ENCODE data around the gene LNX2. TPM values are rescaled to one million over a fixed set of nuclear protein-coding genes. Genes with fewer than 3 reads are reported as not detected.

Gene LNX2
- total RNA-seq, 1 experiment from 2014 or later = 12.1 TPM

GRCh38 chr13:27526516-27526915, 93.8 kb downstream of the LNX2 start (continued):
- no peak for TF ChIP-seq CTCF (IDR thresholded peaks at IDR 0.05 in 2 of 3, conservative IDR thresholded peaks at IDR 0.05 in 1 of 3; ENCODE audit: borderline replicate concordance in 1 of 3, insufficient read depth in 1 of 3, low read depth in 2 of 3, low read length in 2 of 3)
- no peak for TF ChIP-seq SIN3A (IDR thresholded peaks at IDR 0.05; ENCODE audit: low read depth)
- no peak for TF ChIP-seq POLR2AphosphoS5 (IDR thresholded peaks at IDR 0.05; ENCODE audit: low read depth, low read length)
- no peak for TF ChIP-seq SRF (IDR thresholded peaks at IDR 0.05; ENCODE audit: low read depth)
- no peak for TF ChIP-seq ZNF274 (IDR thresholded peaks at IDR 0.05; ENCODE audit: low read depth, low read length)
- TF ChIP-seq MAX (IDR thresholded peaks at IDR 0.05) = no peak

DNA sequence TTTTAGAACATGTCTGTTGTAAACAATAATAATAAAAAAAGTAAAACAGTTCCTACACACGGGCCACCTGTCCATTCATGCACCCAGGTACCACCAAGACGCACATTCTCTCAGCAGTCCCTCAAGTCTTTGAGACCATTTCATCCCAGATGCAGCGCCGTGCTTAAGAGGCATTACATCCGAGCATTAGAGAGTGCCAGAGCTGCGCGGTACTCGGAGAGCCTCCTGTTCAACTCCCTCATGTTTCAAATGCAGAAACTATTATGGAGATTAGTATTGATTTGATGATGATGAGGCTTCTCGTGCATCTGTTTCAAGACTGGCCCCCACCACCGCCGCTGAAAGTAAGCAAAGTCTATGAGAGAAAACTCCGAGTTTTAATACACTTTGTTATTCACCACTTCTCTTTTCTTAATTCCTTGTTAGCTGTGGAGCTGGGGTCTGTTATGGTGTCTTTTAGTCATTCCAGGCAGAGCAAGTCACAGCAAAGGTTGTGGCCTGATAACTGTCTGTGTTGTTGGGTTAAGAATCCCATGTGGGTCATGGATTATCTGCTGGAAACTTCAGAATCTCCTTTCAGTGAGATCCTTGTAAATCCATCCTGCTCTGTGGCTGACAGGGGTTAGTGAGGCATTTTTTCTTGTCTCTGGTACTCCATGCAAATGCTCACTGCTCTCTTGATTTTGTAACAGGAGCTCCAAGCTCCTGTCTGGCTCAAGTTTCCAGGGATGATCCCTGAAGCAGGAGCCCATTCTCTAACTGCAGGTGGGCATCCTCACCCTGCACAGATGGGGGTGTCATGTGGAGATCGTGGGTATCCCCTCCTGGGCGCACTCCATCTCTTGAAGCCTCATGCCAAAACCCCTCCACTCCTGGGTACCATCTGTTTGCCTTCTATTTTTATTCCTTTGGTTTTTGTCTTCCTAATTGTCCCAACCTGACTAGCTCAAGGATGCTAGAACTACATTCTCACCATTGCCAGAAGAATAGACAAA, 95.1 kb downstream of the LNX2 start:
- Histone ChIP-seq H3K4me1 (ENCODE audit: control insufficient read depth in 1 of 2, insufficient read depth in 2 of 2, low read length in 2 of 2) (no peaks in the 10 kb centered on the region), H3K9ac (ENCODE audit: low read length) (no peak overlapping the region), H3K36me3 (ENCODE audit: control insufficient read depth in 1 of 2, insufficient read depth in 2 of 2, low read length in 2 of 2) (no peaks in the 10 kb centered on the region), H3K79me2 (ENCODE audit: insufficient read depth, low read length) (no peaks in the 10 kb centered on the region), H3K9me3 (ENCODE audit: control insufficient read depth in 1 of 2, insufficient read depth in 1 of 2, low read depth in 1 of 2, low read length in 2 of 2) (peaks cover 0 to 4% of the 10 kb centered on the region in 2 experiments; a peak in 1 of 4 replicates), H2AFZ (ENCODE audit: low read depth, low read length, poor library complexity, severe bottlenecking) (no peak overlapping the region), H4K20me1 (ENCODE audit: insufficient read depth) (no peaks in the 10 kb centered on the region), H3K9me2 (ENCODE audit: insufficient read depth) (no peaks in the 10 kb centered on the region), H3K4me2 (ENCODE audit: low read length) (no peak overlapping the region), H3K27ac (ENCODE audit: low read depth, low read length) (no peak overlapping the region), H3K27me3 (ENCODE audit: insufficient read depth, low read length) (no peaks in the 10 kb centered on the region), H3K4me3 (replicated peaks in 1 of 2; ENCODE audit: low read depth in 1 of 2, low read length in 2 of 2) (no peak overlapping the region)
- ChIA-PET CTCF (no interaction called here), RAD21 (ENCODE audit: low non-redundant PET in 1 of 2, low total read pairs in 2 of 2, uncharacterized antibody in 2 of 2, unreplicated experiment in 2 of 2) (no interaction called here), POLR2A (interaction anchor here (0.8 kb wide), 1 partner anchor 428 kb away, joined by 3 read pairs; no protein-coding TSS in a partner anchor)
- DNase-seq (ENCODE audit: low read depth, low spot score) (no peak), ATAC-seq (no peak)
- no TSS peak for BruUV-seq (replicated peaks)
- intact Hi-C loops (cut with micrococcal nuclease) = no loop called here
- TF ChIP-seq POLR2A (IDR thresholded peaks at IDR 0.05; ENCODE audit: borderline replicate concordance, extremely low read depth, insufficient read depth, insufficient read length) = no peak
- TF ChIP-seq FOSL1 (IDR thresholded peaks at IDR 0.05; ENCODE audit: low read depth) = no peak
- TF ChIP-seq ZFX (IDR thresholded peaks at IDR 0.05) = no peak
- TF ChIP-seq YY1 (IDR thresholded peaks at IDR 0.05; ENCODE audit: extremely low read depth, insufficient replicate concordance, low read depth, low read length) = no peak
- no peak for TF ChIP-seq POLR2AphosphoS5 (IDR thresholded peaks at IDR 0.05; ENCODE audit: low read depth, low read length)
- no peak for TF ChIP-seq CBX3 (IDR thresholded peaks at IDR 0.05; ENCODE audit: low read depth)
- TF ChIP-seq, protein P1, sequence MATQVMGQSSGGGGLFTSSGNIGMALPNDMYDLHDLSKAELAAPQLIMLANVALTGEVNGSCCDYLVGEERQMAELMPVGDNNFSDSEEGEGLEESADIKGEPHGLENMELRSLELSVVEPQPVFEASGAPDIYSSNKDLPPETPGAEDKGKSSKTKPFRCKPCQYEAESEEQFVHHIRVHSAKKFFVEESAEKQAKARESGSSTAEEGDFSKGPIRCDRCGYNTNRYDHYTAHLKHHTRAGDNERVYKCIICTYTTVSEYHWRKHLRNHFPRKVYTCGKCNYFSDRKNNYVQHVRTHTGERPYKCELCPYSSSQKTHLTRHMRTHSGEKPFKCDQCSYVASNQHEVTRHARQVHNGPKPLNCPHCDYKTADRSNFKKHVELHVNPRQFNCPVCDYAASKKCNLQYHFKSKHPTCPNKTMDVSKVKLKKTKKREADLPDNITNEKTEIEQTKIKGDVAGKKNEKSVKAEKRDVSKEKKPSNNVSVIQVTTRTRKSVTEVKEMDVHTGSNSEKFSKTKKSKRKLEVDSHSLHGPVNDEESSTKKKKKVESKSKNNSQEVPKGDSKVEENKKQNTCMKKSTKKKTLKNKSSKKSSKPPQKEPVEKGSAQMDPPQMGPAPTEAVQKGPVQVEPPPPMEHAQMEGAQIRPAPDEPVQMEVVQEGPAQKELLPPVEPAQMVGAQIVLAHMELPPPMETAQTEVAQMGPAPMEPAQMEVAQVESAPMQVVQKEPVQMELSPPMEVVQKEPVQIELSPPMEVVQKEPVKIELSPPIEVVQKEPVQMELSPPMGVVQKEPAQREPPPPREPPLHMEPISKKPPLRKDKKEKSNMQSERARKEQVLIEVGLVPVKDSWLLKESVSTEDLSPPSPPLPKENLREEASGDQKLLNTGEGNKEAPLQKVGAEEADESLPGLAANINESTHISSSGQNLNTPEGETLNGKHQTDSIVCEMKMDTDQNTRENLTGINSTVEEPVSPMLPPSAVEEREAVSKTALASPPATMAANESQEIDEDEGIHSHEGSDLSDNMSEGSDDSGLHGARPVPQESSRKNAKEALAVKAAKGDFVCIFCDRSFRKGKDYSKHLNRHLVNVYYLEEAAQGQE (IDR thresholded peaks at IDR 0.05; ENCODE audit: low read depth) = no peak
- no peak for TF ChIP-seq CEBPB (IDR thresholded peaks at IDR 0.05; ENCODE audit: low read depth)
- TF ChIP-seq, protein P2, sequence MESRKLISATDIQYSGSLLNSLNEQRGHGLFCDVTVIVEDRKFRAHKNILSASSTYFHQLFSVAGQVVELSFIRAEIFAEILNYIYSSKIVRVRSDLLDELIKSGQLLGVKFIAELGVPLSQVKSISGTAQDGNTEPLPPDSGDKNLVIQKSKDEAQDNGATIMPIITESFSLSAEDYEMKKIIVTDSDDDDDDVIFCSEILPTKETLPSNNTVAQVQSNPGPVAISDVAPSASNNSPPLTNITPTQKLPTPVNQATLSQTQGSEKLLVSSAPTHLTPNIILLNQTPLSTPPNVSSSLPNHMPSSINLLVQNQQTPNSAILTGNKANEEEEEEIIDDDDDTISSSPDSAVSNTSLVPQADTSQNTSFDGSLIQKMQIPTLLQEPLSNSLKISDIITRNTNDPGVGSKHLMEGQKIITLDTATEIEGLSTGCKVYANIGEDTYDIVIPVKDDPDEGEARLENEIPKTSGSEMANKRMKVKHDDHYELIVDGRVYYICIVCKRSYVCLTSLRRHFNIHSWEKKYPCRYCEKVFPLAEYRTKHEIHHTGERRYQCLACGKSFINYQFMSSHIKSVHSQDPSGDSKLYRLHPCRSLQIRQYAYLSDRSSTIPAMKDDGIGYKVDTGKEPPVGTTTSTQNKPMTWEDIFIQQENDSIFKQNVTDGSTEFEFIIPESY (IDR thresholded peaks at IDR 0.05; ENCODE audit: extremely low read depth, insufficient replicate concordance, low read length) = no peak
- no peak for TF ChIP-seq TCF7L2 (IDR thresholded peaks at IDR 0.05; ENCODE audit: borderline replicate concordance, extremely low read depth, insufficient read depth, insufficient read length)
